ENCODE data around the gene F12. TPM values are rescaled to one million over a fixed set of nuclear protein-coding genes. Genes with fewer than 3 reads are reported as not detected.

Gene F12
- total and polyA plus RNA-seq, 2 of the 8 experiments (the other 6 are each of a cell fraction or from before 2014, with no cell fraction given) = 6.5 to 7.8 TPM

GRCh38 chr5:177364159-177364962 is 45.0 kb downstream of the F12 start (continued):
- TF ChIP-seq ASH2L (IDR thresholded peaks at IDR 0.05; ENCODE audit: low read length) (no peak), TAF7 (optimal IDR thresholded peaks at IDR 0.05; ENCODE audit: borderline replicate concordance, low read depth, low read length) (no peak), BCL11A (IDR thresholded peaks at IDR 0.05; ENCODE audit: low read depth in 2 of 2, low read length in 2 of 2) (no peak), KDM5A (IDR thresholded peaks at IDR 0.05; ENCODE audit: low read length) (no peak), SIN3A (conservative IDR thresholded peaks at IDR 0.05 in 1 of 2, IDR thresholded peaks at IDR 0.05 in 1 of 2; ENCODE audit: low read depth in 1 of 2, low read length in 2 of 2) (no peak), USF2 (IDR thresholded peaks at IDR 0.05; ENCODE audit: low read length) (no peak), SP2 (IDR thresholded peaks at IDR 0.05; ENCODE audit: low read length) (no peak), SUZ12 (IDR thresholded peaks at IDR 0.05; ENCODE audit: low read length) (no peak), TBP (IDR thresholded peaks at IDR 0.05; ENCODE audit: low read depth, low read length) (no peak), EP300 (IDR thresholded peaks at IDR 0.05; ENCODE audit: borderline replicate concordance in 1 of 2, low read depth in 2 of 2, low read length in 2 of 2) (no peak)
